GM19099 (cell line): ENCODE measurements around the gene CNOT1.

Experiments used
- POLR2A ChIP-seq: IDR thresholded peaks from 3 replicates; pipeline ENCODE4 v1.6.1; 2011; ENCODE audit warnings: low read depth; ENCODE audit not compliant: insufficient read length; ENCODE audit errors: extremely low read depth

The CNOT1 gene

DNA sequence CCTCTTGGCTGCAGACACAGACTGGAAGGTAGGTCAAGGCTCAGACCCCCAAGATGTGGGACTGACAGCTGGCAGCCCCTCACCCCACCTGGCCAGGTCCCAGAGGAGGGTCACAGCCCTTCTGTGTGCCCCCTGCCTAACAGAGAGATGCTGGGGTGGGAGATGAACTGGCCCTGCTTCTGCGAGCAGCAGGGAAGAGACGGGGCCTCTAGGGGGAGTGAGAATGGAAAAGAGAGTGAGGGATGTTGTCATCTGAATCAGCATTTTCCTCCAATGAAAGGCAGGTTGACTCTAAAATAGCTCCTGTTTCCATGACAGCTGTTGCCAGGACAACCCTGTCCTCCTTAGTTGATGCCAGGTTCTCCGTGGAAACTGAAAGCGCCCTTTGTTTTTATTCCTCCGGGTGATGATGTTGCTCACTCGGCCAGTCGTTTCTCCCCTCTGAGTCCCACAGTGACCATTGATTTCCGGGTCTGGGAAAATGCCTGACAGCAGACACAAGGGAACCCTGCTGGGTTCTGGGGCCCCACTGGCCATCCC, 134.6 kb downstream of the CNOT1 start:
- no peak for TF ChIP-seq POLR2A

GRCh38 chr16:58493756-58494431, 135.7 kb downstream of the CNOT1 start:
- no peak for TF ChIP-seq POLR2A

- TF ChIP-seq POLR2A, result no peak
Measured at GRCh38 chr16:58492735-58493134, 136.9 kb downstream of the CNOT1 start.

DNA sequence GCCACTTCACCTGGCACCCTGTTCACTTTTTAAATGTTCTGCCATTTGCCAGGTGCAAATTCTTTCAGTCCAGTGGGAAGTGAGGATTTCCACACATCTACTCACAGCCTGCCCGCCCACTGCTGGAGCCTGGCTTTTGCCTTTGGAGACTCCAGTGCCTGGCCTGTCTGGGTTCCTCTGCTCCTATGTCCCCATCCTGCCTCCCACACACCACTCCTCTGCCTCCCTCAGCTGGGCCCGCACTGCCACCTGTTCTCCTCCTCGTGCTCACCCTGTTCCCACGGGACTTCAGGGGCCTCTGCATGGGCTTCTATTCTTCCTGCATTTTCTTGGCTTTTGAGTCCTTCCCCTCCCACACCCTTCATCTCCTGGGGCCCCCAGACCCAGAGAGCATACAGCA, 137.6 kb downstream of the CNOT1 start:
- TF ChIP-seq POLR2A, result no peak

- no peak for TF ChIP-seq POLR2A
Measured at GRCh38 chr16:58490065-58490464, 139.6 kb downstream of the CNOT1 start.

- TF ChIP-seq POLR2A, result no peak
Measured at GRCh38 chr16:58488531-58488930, 141.1 kb downstream of the CNOT1 start.

DNA sequence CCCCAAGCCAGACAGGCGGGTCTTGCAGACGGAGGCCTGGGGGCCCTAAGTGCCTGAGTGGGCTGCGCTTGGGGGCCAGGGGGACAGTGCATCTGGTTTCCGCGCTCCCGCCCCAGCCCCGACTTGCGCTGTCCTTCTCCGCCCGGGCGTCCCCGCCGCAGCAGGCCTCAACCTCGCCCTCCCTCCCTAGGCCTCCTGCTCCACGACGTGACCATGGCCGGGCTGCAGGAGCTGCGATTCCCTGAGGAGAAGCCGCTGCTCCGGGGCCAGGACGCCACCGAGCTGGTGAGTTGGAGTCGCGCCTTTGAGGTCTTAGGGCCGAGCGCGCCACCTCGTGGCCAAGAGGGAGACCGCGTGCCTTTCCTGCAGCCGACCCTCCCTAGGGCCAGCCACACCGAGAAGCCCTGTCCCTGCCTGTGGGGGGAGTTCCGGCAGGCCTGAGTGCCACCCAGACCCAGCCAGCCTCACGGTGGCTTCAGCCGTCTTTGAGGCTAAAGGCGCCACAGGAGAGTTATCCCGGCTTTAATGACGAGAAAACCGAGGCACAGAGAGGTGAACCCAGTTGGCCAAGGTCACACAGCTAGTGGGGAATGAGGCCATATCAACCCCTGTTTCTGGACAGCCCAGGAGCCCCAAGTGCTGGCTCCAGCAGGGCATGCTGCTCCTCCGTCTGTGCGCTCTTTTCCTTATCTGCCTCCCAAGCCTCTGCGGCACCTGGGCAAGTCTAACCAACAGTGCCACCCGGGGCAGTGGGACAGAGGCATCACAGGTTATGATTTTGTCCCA, 141.9 kb downstream of the CNOT1 start:
- TF ChIP-seq POLR2A, result no peak

DNA sequence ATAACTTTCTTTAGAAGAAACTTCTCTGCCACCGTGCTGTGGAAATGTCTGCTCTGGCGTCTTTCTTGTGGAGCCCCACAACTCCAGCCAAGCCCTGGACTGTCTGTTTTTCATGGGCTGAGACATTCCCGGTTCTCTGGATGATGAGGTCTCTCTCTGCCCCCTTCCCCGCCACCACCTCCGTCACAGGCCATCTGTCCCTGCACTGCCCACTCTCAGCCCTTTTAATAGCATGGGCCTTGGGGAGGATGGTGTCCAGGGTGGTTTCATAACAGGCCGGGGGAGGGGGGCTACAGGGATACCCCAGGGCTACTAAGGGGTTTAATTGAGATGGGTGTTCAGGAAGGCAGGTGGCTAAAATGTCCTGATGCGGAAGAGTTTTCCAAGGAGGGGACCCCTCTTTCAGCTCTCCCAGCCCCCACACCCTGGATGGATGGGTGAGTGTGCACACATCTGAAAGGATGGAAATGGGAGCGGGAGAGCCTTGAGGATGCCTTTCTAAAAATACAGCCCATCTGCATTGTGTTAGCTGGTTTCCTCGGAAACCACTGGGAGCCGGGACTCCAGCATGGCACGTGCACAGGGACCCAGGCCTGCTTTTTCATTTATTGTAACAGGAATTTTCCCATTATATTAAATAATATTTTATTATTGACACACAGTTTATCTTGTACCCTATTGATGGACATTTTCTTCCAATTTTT, 144.3 kb downstream of the CNOT1 start:
- TF ChIP-seq POLR2A, result no peak

DNA sequence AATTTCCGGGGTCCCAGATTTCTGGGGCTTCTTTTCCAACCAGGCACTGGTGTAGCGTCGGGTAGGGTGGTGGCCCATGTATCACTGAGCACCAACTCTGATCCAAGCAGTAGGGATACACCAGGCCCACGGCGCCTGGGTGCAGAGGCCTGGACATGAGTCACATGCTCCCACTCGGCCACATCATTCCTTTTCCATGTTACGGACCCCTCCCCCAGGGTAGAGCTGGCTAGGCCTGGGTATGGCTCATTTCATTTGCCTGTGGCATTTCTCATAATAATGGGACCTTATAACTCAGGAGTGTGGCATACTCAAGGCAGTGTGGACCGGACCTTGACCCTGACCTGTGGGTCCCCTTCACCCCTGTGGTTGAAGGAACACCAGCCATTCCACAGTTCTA, 147.7 kb downstream of the CNOT1 start:
- no peak for TF ChIP-seq POLR2A

GRCh38 chr16:58481226-58481869, 148.3 kb downstream of the CNOT1 start:
- no peak for TF ChIP-seq POLR2A

DNA sequence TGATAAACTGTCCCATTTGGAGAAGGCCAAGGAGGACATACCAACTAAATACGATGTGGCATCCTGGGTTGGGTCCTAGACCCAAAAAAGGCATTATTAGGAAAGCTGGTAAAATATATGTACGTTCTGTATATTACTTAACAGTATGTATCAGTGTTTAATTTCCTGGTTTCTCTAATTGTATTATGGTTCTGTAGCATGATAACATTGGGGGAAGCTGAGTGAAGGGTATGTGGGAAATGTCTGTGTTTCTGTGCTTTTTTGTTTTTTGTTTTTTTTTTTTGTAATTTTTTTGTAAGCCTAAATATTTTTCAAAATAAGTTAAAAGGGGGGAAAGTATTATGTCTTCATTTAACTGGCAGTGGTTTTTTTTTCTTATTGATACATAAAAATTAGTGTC, 151.2 kb downstream of the CNOT1 start:
- no peak for TF ChIP-seq POLR2A

GRCh38 chr16:58476791-58477190, 152.8 kb downstream of the CNOT1 start:
- TF ChIP-seq POLR2A, result no peak

DNA sequence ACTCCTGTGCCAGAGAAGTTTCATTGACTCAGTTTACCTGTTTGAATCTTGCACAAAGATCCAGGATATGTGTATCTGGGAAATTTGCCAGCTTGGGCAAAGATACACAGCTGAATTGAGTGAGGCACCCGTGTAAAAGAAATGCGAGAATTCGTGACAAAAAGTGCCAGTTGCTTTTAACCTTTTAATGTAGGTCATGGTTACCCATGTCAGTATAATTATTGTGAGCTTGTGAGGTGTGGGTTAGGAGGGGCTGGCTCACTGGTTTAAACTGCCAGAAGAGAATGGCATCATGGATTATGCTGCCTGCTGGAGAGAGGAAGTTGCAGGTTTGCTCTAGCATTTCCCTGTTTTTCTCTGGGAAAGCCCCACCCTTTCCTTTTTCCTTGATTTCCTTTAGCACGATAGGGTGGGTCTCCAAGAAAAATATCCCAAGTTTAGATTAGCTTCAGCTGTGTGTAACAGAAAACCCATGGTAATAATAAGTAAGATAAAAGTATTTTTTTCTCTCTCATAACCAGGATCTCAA, 154.5 kb downstream of the CNOT1 start:
- TF ChIP-seq POLR2A, result no peak

DNA sequence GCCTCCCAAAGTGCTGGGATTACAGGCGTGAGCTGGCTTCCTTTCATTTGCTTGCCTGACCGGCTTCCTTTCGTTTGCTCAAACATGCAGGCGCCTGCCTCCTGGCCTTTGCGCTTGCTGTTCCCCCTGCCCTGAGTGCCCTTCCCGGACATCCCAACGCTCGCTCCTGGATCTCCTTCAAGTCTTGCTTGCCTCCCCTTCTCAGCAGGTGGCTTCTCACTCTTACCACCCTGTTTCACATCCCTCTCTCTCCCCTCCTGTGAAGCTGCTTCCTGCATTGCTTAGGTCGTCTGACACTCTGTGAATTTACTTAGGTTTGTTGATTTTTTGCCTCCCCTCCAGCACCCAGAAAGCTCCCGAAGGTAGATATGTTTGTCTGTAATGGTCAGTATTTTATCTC, 155.3 kb downstream of the CNOT1 start:
- TF ChIP-seq POLR2A, result no peak

- no peak for TF ChIP-seq POLR2A
Measured at GRCh38 chr16:58472827-58473226, 156.8 kb downstream of the CNOT1 start.
